Stimulated activated CD4-positive, alpha-beta T cell treated with anti-CD3 and anti-CD28 coated beads, Interleukin-4, amount 100 ng/mL, for 4 hours (primary cell): ENCODE results near the gene GLUD1.
"Not testable (repeated sequence)": the region's sequence is repeated elsewhere in the genome, so short reads cannot be mapped to it uniquely, and the experiment has no call there.

Experiments used
- DNase-seq, 2 experiments: peaks; one replicate each; pipeline ENCODE4 v3.0.0-alpha.2; 2020

The GLUD1 gene

DNA sequence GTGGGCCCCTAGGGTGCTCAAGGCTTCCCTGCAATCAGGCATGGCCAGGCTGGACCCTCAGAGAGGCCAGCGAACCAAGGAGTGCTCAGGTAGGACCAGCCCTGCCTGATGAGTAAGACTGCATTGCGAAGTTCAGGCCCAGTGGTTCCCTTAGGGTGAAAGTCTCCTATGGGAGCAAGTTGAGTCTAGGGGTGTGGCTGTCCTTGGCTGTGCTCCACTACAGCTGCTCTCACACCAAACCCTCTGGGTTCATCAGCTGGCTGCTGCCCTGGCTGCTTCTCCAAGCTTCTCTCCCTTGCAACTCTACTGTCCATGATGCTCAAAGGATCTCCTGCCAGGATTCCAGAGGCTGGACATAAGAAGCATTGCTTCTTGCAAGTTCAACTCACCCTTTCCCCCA lies 55.9 kb downstream of the GLUD1 start:
- no peak for DNase-seq

DNA sequence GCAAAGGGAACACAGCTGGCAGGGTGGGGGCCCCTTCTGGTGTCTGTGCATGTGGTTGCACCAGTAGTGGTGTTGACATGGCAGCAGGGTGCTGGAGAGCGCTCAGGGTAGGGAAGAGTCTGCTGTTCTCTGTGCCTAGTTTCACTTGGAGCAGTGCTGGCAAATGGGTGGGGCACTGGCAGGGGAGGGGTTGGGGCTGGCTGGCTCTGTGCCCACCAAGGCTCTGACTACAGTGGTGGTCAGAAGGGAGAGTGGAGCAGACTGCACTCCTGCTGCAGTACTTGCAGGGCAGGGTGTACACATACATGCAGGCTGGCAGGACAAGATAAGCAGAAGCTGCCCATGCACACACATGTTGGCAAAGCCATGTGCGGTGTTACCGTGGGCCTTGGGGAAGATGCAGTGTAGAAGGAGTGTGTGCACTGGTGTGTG lies 56.3 kb downstream of the GLUD1 start:
- no peak for DNase-seq

DNA sequence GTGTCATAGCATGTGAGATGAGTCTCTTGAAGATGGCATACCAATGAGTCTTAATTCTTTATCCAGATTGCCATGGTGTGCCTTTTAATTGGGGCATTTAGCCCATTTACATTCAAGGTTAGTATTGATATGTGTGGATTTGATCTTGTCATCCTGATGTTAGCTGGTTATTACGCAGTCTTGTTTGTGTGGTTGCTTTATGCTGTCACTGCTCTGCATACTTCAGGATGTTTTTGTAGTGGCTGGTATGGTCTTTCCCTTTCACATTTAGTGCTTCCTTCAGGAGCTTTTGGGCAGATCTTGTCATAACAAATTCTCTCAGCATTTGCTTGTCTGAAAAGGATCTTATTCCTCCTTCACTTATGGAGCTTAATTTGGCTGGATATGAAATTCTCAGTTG lies 58.0 kb downstream of the GLUD1 start:
- no peak for DNase-seq

DNA sequence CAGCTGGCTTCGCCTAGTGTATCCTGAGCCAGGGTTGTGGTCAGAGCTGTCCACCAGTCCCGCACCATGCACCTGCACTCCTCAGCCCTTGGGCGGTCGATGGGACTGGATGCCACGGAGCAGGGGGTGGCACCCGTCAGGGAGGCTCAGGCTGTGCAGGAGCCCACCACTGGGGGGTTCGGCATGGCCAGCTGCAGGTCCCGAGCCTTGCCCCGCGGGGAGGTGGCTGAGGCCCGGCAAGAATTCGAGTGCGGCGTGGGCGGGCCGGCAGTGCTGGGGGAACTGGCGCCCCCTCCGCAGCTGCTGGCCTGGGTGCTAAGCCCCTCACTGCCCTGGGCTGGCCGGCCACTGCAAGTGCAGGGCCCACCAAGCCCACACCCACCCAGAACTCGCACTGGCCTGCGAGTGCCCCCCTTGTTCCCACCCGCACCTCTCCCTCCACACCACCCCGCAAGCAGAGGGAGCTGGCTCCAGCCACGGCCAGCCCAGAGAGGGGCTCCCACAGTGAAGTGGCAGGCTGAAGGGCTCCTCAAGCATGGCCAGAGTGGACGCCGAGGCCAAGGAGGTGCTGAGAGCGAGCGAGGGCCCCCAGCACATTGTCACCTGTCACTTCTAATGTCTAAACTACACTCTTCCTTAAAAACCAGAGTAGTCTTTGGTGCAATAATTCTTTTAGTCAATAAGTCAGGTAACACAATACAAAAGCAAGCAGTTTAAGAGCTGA lies 63.6 kb downstream of the GLUD1 start:
- no peak for DNase-seq

DNA sequence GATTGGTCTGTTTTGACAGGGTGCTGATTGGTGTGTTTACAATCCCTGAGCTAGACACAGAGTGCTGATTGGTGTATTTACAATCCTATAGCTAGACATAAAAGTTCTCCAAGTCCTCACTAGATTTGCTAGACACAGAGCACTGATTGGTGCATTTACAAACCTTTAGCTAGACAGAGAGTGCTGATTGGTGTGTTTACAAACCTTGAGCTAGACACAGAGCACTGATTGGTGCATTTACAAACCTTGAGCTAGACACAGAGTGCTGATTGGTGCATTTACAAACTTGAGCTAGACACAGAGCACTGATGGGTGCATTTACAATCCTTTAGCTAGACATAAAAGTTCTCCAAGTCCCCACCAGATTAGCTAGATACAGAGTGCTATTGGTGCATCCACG lies 64.2 kb downstream of the GLUD1 start:
- not testable (repeated sequence) for DNase-seq

DNA sequence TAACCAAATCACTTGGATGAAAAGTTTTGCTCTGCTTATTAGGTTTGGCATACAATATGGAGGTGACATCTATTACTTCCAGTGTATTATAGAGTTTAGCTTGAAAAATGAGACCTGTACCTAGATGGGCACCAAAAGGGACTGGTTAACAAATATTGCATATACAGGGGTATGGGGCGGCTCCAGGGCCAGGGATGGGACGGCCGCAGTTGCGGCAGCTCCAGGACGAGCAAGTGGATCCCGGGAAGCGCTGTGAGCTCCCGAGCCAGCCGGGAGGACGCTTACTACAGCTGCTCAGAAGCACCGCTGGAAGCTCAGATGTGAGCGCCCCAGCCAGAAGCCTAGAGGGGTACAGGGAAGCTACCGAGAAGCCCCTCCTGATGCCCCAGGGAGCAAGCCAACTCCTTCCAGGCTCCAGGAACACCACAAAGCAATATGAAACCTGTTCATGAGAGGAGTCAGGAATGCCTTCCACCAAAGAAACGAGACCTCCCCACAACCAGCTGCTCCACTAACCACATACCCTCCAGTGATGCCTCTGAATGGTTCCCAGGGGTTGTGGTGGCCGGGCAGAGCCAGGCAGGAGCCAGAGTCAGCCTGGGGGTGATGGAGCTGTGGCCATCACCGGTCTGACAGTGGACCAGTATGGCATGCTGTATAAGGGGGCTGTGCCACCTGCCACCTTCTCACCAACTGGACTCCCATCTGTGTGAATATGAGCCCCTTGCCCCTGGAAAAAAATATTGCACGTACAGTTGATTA lies 67.7 kb downstream of the GLUD1 start:
- not testable (repeated sequence) for DNase-seq

DNA sequence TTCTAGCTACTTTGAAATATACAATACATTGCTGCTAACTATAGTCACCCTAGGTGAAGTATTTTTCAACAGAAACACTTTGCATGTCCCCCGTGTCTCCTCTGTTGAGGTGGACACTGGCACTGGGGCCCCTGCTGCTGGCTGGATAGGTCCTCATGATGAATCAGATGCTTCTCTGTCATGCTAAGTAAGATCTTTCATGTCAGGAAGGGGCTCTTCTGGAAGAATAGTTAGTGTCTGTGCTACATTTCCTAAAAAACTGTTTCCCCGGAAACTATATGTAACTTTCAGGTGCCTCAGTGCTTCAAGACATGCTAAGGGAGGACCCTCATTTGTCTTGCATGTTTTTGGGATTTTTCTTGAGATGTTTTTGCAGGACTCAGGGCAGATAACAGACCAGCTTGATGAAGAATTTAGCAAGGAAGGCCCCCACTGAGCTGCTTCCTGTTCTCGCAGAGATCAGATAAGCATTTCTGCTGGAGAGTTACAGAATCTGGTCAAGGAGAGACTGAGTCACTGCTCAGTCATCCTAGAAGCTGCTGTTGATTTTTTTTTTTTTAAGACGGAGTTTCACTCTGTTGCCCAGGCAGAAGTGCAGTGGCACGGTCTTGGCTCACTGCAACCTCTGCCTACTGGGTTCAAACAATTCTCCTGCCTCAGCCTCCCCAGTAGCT lies 69.2 kb downstream of the GLUD1 start:
- peak in 1 of 2 experiments; percentile 12 for DNase-seq

DNA sequence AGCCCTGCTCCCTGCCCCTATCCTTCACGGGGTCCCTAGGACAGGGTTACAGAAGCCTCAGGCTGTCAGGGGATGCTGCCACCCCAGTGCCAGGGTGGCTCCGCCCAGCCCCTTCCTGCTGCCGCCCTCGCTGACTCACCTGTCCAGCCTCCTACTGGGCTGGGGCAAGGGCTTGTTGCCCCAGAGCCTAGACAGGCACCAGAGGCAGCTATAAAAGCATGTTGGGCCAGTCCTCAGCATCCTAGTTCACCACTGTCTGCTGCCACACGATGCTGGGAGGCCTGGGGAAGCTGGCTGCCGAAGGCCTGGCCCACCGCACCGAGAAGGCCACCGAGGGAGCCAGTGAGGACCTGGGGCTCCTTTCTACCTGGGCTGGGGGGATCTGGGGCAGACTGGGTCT lies 74.6 kb downstream of the GLUD1 start, which contains the start of gene FAM25A:
FAM25A (plus strand) TSS at position 239 of the 400 bp plus-strand sequence; CDS start at position 270, 31 bp downstream.
- not testable (repeated sequence) for DNase-seq

DNA sequence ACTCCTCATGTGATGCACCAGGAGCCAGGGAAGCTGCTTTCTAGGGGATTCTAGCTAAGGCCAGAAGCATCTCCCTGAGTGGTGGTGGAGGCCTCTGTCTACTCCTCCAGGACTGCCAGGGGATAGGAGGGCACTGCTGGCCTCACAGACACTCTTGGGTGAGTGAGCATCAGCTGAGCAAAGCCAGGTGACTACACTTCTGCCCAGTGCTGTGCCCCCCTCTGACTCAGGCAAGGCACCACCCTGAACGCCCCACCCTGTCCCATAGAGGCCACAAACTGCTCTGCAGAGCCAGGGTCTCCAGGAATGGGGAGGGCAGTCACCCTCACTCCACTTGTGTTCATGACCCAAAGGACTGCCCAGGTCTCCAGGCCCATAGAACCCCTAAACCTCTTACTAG lies 75.1 kb downstream of the GLUD1 start:
- not testable (repeated sequence) for DNase-seq

DNA sequence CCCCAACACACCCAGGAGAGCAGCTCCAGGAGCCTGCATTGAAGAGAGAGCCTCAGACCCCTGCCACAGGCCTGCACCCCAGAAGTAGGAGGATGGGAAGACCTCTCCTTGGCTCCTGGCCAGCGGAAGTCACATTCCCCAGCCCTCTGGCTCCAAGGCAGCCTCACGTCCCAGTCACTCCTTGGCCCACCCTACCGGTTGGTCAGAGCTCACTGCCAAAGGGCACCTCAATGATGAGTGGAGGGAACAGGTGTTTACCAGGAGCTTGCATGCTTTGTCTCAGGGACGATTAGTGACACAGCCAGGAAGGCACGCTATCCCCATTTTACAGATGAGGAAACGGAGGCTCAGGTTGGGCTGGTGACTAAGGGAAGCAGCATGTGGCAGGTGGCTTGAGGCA lies 75.6 kb downstream of the GLUD1 start:
- DNase-seq: not testable (repeated sequence)

DNA sequence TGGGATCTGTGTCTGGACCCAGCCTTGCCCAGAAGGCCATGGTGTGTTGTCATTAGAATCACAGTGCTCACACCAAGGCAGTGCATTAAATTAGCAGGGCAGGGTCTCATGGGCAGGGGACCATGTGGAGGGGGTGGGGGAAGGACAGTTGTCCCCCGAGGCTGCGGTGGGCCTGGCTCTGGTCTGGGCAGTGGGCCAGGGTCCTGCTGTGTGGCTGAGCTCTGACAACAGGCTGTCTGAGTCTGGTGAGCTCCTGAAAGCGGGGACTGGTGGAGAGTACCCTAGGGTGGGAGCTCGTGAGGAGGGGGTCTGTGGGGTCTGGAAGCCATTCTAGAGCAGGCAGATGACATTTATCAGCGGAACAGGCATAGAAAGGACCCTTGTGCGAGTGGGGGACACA lies 76.5 kb downstream of the GLUD1 start:
- not testable (repeated sequence) for DNase-seq

DNA sequence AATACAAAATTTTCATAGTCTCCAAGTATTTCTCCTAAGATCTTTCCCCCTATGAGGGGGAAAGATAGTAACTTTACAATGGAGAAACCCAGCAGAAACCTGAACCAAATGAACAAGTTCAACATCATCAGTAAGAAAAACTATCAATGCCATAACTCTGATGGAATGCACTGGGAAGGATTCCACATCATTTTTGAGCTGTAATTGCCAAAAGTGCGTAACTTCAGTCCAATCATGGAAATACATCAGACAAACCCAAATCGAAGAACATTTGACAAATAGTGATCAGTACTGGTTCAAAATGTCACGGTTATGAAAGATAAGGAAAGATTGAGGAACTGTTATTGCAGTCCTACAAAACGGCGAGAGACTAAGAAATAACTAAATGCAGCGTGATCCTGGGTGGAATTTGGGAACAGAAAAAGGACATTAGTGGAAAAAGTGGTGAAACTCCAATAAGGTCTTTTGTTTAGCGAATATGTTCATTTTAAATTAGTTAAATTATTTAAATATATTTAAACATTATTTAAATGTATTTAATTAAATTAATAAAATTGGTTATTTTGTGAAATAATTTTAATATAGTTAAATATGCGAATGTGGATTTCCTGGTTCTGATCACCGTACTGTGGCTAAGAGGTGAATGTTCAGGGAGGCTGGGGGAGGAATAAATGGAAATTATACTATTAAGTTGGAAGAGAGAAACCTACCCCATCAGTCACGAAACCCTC lies 79.5 kb downstream of the GLUD1 start:
- DNase-seq: not testable (repeated sequence)

DNA sequence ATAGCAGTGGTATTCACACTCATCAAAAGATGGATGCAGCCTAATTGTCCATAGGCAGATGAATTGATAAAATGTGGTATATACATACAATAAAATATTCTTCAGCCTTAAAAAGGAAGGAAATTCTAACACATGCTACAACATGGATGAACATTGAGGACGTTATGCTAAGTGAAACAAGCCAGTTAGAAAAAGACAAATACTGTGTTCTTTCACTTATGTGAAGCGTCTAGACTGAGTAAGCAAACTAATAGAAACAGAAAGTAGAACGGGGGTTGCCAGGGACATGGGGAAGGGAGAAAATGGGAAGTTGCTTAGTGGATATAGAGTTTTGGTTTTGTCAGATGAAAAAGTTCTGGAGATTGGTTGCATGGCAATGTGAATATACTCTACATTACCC lies 81.1 kb downstream of the GLUD1 start:
- DNase-seq: not testable (repeated sequence)

DNA sequence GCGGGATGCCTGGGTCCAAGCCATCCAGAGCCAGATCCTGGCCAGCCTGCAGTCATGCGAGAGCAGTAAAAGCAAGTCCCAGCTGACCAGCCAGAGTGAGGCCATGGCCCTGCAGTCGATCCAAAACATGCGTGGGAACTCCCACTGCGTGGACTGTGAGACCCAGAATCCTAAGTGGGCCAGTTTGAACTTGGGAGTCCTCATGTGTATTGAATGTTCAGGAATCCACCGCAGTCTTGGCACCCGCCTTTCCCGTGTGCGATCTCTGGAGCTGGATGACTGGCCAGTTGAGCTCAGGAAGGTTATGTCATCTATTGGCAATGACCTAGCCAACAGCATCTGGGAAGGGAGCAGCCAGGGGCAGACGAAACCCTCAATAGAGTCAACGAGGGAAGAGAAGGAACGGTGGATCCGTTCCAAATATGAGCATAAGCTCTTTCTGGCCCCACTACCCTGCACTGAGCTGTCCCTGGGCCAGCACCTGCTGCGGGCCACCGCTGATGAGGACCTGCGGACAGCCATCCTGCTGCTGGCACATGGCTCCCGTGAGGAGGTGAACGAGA lies 85.4 kb downstream of the GLUD1 start:
- DNase-seq: not testable (repeated sequence)

DNA sequence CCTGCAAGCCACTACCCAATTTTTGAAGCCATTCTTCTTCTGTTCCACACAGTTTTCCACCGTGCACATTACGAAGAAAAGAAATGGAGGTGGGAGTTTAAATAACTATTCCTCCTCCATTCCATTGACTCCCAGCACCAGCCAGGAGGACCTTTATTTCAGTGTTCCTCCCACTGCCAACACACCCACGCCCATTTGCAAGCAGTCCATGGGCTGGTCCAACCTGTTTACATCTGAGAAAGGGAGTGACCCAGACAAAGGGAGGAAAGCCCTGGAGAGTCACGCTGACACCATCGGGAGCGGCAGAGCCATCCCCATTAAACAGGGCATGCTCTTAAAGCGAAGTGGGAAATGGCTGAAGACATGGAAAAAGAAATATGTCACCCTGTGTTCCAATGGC lies 86.3 kb downstream of the GLUD1 start:
- DNase-seq: not testable (repeated sequence)

DNA sequence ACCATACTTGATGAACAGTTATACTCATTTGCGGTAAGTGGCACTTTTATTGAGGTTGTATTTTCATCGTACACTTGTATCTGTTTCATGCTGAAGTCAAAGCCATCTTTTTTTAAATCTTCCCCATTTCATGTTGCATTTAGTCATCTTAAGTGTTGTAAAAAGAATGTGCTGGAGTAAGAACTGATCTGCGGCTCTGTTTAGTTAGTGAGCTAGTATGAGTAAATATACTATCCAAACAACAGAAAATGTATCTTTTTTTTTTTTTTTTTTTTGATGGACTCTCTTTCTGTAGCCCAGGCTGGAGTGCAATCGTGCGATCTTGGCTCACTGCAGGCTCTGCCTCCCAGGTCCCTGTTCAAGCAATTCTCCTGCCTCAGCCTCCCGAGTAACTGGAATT lies 87.0 kb downstream of the GLUD1 start:
- DNase-seq: not testable (repeated sequence)

DNA sequence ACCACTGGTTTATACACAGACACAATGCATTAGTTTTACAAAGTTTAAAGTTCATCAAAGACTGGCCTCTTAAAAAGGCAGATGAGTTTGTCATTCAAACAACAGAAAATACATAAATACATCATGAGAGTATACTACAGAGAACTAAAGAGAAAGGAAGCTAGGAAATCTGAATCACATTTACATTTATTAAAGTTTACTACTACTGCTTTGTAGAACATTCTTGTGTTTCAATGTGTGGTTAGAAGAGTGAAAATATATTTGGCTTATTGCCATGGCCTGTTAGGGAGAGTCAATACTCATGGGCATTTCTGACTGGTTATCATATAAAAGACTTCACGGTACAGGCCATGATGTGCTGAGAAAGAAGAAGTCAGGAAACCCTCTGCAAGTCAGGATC lies 87.5 kb downstream of the GLUD1 start:
- not testable (repeated sequence) for DNase-seq

DNA sequence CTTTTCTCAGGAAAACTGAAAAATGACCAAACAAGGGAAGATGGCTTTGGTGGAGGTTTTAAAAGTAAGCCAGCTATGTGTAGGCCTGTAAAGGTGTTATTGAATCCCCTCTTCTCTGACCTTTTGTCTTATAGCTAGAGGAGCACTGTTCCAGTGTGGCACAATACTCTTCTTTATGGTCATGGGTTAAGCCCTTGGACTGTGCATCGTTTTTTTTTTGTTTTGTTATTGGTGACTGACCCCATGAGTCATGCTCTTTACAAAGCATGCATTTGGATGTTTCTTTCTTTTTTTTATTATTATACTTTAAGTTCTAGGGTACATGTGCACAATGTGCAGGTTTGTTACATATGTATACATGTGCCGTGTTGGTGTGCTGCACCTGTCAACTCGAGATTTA lies 94.2 kb downstream of the GLUD1 start:
- DNase-seq: no peak
